Activated CD4-positive, alpha-beta T cell treated with anti-CD3 and anti-CD28 coated beads, Interleukin-2, amount 50 U/mL, for 16 hours (primary cell): ENCODE data around the gene FBF1.
"Not testable (repeated sequence)": the region's sequence is repeated elsewhere in the genome, so short reads cannot be mapped to it uniquely, and the experiment has no call there.

Source experiments
- DNase-seq: peaks from one replicate; pipeline ENCODE4 v3.0.0-alpha.2; 2020

Gene FBF1, protein sequence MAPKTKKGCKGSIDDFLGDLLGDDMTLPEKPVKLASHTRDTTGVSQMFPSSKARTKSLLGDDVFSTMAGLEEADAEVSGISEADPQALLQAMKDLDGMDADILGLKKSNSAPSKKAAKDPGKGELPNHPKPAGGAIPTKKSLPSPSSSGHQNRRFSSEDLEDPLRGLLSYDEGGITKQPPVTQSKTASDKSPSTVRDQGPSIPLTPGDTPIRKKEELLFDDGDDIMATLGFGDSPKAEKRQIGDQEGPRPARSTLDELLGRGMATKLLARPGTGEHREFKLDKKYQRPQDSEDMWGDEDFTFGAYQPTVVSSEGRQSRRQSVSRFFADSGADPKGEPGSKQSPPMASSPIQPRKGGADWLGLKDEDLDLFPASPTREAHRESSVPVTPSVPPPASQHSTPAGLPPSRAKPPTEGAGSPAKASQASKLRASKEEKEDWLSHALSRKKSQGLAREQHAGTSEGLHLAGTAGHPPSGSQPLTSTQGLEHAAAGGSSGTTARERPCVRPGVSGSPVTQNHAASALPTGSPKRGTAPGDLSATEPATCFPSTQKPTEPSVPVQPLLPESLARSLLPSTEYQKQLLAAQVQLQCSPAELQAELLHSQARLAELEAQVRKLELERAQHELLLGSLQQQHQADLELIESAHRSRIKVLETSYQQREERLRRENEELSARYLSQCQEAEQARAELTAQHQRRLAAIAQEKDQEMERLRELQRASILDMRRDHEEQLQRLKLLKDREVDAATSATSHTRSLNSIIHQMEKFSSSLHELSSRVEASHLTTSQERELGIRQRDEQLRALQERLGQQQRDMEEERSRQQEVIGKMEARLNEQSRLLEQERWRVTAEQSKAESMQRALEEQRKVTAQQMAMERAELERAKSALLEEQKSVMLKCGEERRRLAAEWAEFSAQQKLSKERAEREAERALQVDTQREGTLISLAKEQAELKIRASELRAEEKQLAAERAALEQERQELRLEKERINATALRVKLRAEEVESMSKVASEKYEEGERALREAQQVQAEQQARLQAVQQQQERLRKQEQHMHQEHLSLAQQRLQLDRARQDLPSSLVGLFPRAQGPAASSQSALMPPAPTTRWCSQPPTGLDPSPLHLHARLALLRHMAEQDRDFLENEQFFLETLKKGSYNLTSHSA

DNA sequence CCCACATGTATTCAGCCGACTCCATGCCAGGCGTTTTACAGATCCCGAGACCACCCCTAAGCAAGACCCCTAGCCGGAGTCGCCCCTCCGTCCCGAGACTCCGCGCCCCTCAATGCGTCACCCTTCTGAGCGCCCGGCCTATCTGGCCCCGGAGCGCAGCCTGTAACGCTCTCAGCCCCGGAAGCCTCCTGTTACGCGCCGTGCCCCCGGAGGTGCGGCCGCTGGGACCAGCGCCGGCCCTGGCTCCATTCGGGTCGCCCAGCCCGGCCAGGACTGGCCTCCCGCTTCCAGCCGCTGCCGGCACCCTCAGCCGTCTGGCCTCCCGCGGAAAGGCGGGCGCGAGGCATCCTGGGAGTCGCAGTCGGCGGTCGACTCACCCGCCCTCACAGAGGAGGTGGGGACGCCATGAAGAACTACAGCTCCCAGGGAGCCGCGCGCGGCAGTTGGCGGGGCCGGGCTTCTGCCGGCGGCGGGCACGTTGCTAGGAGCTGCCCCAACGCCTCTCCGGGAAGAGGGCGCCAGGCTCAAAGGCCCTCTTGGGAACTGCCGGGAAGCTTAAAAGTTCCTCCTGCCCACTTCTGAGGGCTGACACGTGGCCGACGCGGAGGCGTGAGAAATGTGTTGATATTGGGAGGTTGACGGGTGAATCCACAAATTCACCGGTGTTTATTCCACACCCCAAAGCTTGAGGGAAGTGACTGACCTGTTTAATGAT lies at the start of gene FBF1:
FBF1 (minus strand) TSS at position 316 of the 715 bp plus-strand sequence. CDS start 2,893 bp downstream, outside the sequence.
- DNase-seq, result peak; percentile 94

DNA sequence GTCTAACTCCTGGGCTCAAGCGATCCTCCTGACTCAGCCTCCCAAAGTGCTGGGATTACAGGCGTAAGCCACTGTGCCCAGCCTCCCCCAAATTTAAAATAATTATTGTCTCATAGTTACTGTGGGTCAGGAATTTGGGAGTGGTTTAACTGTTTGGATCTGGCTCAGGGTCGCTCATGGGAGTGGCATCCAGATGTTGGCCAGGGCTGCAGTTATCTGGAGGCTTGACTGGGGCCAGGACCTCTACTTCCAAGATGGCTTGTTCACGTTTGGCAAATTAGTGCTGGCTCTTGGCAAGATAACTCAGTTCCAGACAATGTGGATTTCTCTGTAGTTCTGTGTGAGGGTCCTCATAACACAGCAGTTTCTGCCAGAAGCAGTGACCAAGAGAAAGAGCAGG lies 46.2 kb upstream of the FBF1 start:
- DNase-seq, result no peak

DNA sequence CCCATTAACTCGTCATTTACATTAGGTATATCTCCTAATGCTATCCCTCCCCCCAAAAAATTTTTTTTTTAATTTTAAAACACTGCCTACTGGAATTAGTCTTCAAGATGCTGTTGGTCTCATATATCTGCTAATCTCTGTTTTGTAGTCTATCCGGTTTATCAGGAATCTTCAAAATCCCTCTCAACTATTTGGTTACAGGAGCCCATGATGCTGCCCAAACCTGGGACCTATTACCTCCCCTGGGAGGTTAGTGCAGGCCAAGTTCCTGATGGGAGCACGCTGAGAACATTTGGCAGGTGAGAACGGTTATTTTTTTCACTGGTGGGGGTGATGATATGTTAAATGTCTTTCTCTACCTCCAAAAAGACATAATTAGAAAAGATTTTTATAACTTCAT lies 45.1 kb upstream of the FBF1 start:
- DNase-seq, result no peak

DNA sequence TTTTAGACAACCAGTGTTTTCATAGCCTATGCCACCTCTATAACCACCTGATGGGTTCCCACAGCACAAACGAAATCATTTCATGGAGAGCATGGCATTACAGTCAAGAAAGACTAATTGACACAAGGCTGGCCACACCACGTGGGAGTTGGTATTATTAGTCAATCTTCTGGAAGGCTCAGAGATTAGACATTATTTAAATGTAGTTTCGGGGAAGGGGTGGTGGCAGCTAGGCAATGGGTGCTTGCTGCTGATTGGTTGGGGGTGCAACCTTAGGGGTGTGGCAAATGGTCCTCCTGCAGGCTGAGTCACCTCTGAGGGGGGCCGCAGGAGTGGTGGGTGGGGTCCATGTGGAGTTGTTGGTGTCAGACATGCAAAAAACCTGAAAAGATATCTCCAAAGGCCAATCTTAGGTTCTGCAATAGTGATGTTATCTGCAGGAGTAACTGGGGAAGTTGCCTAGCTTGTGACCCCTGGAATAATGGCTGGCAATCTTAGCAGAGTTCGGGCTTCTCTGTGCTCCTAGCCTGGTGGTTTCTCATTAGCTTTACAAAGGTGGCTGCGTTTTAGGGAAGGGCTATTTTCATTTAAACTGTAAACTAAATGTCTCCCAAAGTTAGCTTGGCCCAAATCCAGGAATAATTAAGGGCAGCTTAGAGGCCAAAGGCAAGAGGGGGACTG lies 42.8 kb upstream of the FBF1 start:
- DNase-seq, result no peak

DNA sequence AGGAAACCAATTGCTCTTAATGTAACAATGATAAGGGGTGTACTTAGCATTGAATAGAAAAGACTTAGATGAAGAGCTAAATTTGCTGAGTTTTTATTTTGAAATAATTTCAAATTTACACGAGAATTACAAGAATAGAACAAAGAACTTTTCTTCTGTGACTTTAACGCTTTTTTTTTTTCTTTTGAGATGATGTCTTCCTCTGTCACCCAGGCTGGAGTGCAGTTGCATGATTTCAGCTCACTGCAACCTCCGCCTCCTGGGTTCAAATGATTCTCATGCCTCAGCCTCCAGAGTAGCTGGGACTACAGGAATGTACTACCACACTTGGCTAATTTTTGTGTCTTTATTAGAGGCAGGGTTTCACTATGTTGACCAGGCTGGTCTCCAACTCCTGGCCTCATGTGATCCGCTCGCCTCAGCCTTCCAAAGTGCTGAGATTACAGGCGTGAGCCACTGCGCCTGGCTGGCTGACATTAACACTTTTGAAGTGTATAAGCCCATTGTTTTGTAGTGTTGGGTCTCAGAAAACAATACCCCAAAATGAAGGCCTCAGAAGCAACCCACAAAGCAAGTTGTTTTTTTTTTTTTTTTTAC lies 40.3 kb upstream of the FBF1 start:
- DNase-seq, result no peak

DNA sequence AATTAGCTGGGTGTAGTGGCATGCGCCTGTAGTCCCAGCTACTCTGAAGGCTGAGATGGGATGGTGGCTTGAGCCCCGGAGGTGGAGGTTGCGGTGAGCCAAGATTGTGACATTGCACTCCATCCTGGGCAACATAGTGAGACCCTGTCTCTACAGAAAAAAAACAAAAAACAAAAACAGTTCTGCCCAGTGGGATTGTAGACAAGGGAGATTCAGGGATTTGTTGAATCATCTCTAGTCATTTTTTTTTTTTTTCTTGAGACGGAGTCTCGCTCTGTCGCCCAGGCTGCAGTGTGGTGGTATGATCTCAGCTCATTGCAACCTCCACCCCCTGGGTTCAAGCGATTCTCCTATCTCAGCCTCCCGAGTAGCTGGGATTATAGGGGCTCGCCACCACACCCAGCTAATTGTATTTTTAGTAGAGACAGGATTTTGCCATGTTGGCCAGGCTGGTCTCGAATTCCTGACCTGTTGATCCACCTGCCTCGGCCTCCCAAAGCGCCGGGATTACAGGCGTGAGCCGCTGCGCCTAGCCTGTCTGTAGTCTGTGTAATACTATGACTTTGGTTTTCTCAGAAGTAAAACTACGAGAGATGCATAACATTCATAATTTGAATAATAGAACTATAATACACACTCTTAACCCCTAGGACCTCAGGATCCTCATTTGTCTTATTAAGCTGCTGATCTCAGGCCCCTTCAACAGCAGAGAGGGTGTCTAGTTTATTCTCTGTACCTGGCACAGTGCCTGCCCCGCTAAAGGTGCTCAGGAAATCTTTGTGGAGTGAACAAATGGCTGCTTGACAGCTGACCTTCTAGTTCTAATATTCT lies 39.6 kb upstream of the FBF1 start:
- no peak for DNase-seq

DNA sequence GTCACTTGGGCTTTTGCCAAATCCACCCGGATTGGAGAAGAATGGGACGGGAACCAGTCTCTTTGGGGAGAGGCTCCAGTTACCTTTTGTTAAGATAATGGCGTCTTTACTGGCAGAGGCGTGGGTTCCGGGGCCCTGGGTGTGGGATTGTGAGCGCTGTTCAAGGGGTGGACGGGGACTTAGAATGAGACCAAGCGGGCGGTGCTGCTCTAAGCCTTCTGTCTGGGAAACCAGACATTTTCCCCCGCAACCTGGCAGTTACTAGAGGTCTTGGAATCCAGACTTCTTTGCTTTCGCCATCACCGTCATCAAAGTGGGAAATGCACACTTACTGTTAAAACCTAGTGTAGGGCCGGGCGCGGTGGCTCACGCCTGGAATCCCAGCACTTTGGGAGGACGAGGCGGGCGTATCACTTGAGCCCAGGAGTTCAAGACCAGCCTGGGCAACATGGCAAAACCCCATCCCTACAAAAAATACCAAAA lies 38.9 kb upstream of the FBF1 start:
- DNase-seq, result no peak

DNA sequence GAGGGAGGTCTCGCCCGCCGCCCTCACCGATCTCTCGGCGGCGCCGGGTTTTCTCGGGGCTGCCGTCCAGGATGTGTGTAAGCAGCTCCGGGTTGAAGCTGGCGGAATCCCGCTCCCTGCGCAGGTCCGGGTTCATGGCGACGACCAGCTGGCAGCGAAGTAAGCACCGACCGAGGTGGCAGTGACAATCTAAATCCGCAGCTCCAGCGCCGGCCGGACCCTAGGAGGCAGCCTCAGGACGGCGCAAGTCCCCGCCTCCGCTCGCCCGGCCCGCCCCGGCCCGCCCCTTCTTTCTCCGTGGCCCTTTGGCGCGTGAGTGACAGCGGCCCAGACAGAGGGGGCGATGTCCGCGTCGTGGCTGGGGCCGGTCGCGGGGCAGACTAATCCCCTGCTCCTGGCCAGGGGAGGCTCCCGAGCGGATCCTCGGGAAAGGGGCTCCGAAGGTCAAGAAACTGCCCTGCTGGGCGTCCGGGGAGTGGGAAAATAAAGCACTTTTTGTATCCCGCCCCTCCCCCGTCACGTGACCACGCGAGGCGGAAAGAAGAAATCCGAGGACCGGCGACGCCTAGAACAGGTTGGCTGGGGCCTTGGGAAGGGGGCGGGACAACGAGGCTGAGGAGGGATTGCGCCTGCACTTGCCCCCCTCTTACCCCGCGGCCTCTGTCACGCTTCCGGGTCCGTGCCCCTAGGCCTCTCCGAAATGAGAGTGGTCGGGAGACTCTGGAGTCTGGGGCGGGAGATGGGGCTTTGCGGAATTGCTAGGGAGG lies 38.3 kb upstream of the FBF1 start, which contains the start of the genes ACOX1 and TEN1:
ACOX1 (minus strand) TSS at position 229 of the 767 bp plus-strand sequence; CDS start at position 136, 93 bp downstream.
TEN1 (plus strand) TSS at position 303 of the 767 bp plus-strand sequence. CDS start 6,953 bp downstream, outside the sequence.
- peak; percentile 97 for DNase-seq

DNA sequence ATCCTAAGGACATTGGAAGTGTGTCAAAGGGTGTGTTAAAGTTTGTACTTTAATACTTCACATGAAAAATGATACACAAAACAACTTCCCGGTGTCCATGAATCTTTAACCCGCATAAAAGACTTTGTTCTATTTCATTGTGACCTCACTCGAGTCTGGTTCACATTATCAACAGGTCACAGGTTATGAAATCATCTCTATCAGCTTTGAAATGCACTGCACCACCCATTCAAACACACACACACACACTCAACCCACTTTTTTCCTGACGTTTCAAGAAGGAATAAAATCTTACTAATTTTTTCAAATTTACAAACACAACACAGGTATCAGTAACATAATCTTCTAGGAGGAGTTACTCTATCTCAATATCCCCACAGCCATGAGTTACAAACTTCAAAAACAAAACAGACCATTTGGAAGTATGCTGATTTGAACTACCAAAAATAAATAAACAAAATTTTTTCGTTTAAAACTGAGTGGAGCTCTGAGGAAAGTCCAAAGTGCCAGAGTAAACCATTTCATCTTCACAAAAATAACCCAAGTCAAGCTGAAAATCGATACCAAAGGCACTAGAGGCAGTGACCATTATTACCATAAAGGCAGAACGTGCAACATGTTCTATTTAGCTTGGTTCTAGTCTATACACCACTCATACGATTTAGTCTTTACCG lies 35.5 kb upstream of the FBF1 start:
- DNase-seq, result no peak

DNA sequence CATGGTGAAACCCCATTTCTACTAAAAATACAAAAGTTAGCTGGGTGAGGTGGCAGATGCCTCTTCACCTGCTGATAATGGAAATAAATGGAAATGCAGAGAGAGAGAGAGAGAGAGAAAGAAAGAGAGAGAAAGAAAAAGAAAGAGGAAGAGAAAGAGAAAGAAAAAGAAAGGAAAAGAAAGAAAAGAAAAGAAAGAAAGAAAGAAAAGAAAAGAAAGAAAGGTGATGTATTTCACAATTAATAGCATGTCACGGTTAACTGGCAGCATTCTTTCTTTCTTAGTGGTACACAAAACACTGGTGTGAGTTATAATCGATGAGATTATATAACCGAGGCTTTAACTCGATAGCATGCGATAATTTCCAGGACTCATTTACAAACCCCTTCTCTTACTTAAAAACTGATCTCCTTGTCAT lies 34.9 kb upstream of the FBF1 start:
- DNase-seq, result no peak

DNA sequence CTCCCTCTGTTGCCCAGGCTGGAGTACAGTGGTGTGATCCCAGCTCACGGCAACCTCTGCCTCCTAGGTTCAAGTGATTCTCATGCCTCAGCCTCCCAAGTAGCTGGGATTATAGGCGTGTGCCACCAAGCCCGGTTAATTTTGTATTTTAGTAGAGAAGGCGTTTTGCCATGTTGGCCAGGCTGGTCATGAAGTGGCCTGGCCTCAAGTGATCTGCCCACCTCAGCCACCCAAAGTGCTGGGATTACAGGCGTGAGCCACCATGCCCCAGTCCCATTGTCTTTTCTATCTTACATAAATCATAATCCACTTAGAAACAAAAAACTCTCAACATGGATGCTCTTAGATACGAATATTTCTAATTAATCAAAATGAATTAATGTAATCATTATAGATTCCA lies 34.3 kb upstream of the FBF1 start:
- DNase-seq, result not testable (repeated sequence)

DNA sequence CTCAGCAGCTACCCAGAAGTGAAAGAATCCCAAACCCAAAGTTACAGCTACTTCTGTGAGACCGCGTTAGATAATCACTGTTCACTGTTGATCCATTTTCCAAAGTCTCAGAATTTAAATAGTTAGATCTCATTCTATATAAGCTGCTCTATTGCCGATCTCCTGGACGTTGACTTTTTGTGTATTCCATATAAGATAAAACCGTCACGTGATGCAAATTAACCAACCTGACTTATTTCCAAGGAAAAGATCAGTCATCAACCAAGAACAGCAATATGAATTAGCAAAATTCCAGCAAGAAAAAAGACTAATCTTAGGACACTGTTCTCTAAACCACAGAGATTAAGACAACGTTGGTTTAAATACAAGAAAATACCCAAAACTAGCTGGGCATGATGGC lies 29.8 kb upstream of the FBF1 start:
- no peak for DNase-seq

DNA sequence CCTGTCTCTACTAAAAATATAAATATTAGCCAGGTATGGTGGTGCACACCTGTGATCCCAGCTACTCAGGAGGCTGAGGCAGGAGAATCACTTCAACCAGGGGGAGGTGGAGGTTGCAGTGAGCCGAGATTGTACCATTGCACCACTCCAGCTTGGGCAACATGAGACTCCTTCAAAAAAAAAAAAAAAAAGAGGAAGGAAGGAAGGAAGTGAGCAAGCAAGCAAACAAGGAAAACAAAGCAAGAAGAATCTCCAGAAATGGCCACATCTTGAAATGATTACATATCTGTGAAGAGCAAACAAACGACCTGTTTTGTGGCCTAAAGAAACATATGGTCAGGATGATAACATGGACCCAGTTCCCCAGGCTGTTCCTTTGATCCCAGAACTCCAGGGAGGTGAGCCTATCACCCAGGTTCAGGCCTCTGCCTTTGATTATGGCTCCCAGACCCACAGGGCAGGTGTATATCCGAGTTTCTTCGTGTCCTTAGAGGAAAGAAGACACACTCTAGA lies 29.2 kb upstream of the FBF1 start:
- no peak for DNase-seq

DNA sequence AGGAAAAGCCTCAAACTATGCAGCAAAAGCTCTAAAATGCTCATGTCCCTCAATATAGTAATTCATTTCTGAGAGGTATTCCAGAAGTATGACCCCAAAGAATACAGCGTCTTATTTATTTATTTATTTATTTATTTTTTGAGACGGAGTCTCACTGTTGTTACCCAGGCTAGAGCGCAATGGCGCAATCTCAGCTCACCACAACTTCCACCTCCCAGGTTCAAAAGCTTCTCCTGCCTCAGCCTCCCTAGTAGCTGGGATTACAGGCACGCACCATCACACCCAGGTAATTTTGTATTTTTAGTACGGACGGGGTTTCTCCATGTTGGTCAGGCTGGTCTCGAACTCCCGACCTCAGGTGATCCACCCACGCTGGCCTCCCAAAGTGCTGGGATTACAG lies 28.2 kb upstream of the FBF1 start:
- DNase-seq, result not testable (repeated sequence)

DNA sequence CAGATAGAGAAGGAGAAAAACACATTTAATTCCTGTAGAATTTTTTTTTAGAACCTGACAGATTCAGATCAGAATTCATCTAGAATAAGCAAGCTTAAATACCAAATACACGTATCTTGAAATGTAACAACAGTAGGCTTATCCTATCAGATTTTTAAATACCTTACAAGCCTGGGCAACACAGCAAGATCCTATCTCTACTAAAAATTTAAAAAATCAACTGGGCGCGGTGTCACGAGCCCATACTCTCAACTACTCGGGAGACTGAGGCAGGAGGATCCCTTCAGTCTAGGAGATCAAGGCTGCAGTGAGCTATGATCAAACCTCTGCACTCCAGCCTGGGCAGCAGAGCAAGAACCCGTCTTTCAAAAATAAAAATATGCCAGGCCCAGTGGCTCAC lies 24.6 kb upstream of the FBF1 start:
- DNase-seq, result no peak

DNA sequence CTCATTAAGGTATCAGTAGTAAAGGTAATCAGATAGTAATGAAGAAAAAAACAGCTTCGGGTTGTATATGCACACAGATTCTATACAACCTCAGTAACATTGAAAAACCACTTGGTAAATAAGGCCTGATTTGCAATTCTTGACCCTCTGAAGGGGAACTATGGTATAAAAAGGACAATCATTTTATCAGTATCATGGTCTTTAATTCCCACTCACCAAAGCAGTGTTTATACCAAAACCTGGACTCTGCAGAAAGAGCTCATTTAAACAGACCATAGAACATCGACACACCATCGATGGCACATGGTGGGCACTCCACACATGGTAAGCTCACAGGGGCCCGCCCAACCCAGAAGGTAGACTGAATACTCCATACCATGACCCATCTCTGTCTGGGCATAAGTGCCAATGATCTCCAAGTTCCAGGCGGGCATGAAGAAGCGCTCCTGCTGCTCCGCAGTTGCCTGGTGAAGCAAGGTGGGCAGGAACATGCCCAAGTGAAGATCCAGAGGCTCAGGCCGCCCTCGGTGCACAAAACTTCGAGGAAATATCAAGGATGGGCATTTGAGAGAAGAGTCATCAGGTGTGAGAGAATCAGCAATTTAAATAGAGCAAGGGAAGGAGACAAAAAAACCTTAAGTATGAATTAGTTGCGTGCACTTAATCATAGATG lies 19.1 kb upstream of the FBF1 start:
- no peak for DNase-seq

DNA sequence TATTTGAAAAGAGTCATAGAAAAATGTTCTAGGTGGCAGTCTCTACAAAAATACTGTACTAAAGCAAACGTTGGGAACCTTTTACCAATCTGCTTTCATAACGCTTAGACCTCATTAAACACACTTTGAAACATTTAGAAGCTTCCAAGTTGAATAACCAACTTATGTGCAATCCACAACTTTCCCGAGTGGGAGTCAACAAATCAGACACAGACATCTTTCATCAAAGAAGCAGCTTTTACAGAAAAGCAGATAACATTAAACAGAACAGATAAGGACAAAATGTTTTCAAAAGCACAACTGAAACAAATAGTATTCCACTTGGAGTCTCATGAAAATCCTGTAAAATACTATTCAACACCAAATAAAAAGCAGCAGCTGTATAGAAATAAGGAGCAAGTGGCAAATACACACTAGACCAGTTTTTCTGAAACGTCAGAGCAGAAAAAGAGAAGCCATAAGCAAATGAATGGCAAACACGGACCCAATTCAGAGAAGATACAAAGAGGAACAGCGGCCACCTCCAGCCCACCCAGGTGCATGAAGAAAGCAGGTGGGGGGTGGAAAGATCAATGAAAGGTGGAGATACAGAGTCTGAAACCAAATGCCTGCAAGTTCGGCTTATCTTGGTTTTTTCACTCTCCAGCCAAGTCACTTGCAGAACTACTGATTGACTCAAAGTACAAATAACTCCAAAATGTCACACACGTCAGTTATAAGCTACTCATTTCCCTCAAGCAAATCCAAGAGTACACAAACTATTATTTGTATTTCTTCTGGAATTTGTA lies 18.4 kb upstream of the FBF1 start:
- DNase-seq, result no peak
